HFF-Myc (cell line): Measurements from ENCODE around the gene CREM.

ENCODE experiments used
- DNase-seq: peaks from one replicate; pipeline ENCODE4 v3.0.0-alpha.2; 2011; ENCODE audit warnings: low read depth; ENCODE audit errors: extremely low read depth
- H3K4me3 ChIP-seq: replicated peaks from 2 replicates; pipeline ENCODE4 v1.5.1; 2011; ENCODE audit warnings: low read depth, mild to moderate bottlenecking, control low read depth, low read length
- CTCF ChIP-seq: IDR thresholded peaks from 2 replicates; pipeline ENCODE4 v1.5.1; 2012; ENCODE audit warnings: mild to moderate bottlenecking, low read depth, low read length, control low read depth; ENCODE audit errors: missing control alignments

The CREM gene

GRCh38 chr10:35153716-35154115 is 27.1 kb downstream of the CREM start:
- H3K4me3 ChIP-seq, result no peak overlapping the region
- no peak for TF ChIP-seq CTCF
- DNase-seq, result no peak

GRCh38 chr10:35160743-35161142 is 34.1 kb downstream of the CREM start:
- no peak for DNase-seq
- H3K4me3 ChIP-seq, result no peak overlapping the region
- TF ChIP-seq CTCF, result no peak

- H3K4me3 ChIP-seq, result no peak overlapping the region
- DNase-seq, result no peak
- TF ChIP-seq CTCF, result no peak
These were observed 35.3 kb downstream of the CREM start for GRCh38 chr10:35161906-35162305.

- H3K4me3 ChIP-seq, result no peak overlapping the region
- no peak for TF ChIP-seq CTCF
These were observed 38.5 kb downstream of the CREM start for GRCh38 chr10:35165136-35165535.

GRCh38 chr10:35165811-35166210 is 39.2 kb downstream of the CREM start:
- no peak overlapping the region for H3K4me3 ChIP-seq
- no peak for TF ChIP-seq CTCF
- no peak for DNase-seq

More at GRCh38 chr10:35165136-35165535, 38.5 kb downstream of the CREM start:
- DNase-seq, result no peak

- no peak overlapping the region for H3K4me3 ChIP-seq
- DNase-seq, result no peak
- no peak for TF ChIP-seq CTCF
These were observed 40.0 kb downstream of the CREM start for GRCh38 chr10:35166607-35167006.

- TF ChIP-seq CTCF, result no peak
- DNase-seq, result no peak
- H3K4me3 ChIP-seq, result no peak overlapping the region
These were observed 40.7 kb downstream of the CREM start for GRCh38 chr10:35167342-35167741.
